Fibroblast of skin of left biceps (primary cell): Measurements from ENCODE around the gene SAP30BP.

Experiments used
- DNase-seq, 2 experiments: peaks; one replicate each; pipeline ENCODE4 v3.0.0-alpha.2; 2013; ENCODE audit warnings: low read depth in 2 of 2

SAP30BP gene

GRCh38 chr17:75719732-75720131, 52.6 kb downstream of the SAP30BP start:
- no peak for DNase-seq

- DNase-seq: no peak
Measured at GRCh38 chr17:75720656-75721462, 53.7 kb downstream of the SAP30BP start, which contains the start of gene ITGB4. Gene ITGB4, plus strand, starts transcription at chr17:75721459. Its CDS starts 3,245 bp downstream, at chr17:75724704.

- no peak for DNase-seq
Measured at GRCh38 chr17:75721463-75722011, 54.4 kb downstream of the SAP30BP start.

- no peak for DNase-seq
Measured at GRCh38 chr17:75722076-75722475, 54.9 kb downstream of the SAP30BP start.

- DNase-seq: no peak
Measured at GRCh38 chr17:75722542-75723095, 55.5 kb downstream of the SAP30BP start.

GRCh38 chr17:75723171-75723930, 56.2 kb downstream of the SAP30BP start:
- no peak for DNase-seq

- DNase-seq: no peak
Measured at GRCh38 chr17:75724016-75725003, 57.2 kb downstream of the SAP30BP start.

- no peak for DNase-seq
Measured at GRCh38 chr17:75725504-75725903, 58.4 kb downstream of the SAP30BP start.

GRCh38 chr17:75727391-75727790, 60.3 kb downstream of the SAP30BP start:
- no peak for DNase-seq

GRCh38 chr17:75729351-75729750, 62.2 kb downstream of the SAP30BP start:
- no peak for DNase-seq

- DNase-seq: no peak
Measured at GRCh38 chr17:75730065-75730464, 62.9 kb downstream of the SAP30BP start.

- no peak for DNase-seq
Measured at GRCh38 chr17:75731086-75731715, 64.1 kb downstream of the SAP30BP start.

- DNase-seq: no peak
Measured at GRCh38 chr17:75731716-75732498, 64.8 kb downstream of the SAP30BP start.

GRCh38 chr17:75733471-75733870, 66.3 kb downstream of the SAP30BP start:
- DNase-seq: no peak

- DNase-seq: no peak
Measured at GRCh38 chr17:75734674-75735294, 67.6 kb downstream of the SAP30BP start.

- DNase-seq: no peak
Measured at GRCh38 chr17:75736173-75736835, 69.2 kb downstream of the SAP30BP start.

GRCh38 chr17:75737133-75737962, 70.2 kb downstream of the SAP30BP start:
- no peak for DNase-seq
